Measurements from ENCODE around the gene AKAP13. TPM values are rescaled to one million over a fixed set of nuclear protein-coding genes. Genes with fewer than 3 reads are reported as not detected.
A peak's percentile ranks its signal among the peaks of the same experiment; 100 is the strongest.

The AKAP13 gene
- total RNA-seq, 1 donor from 2014 or later: 284 TPM

DNA sequence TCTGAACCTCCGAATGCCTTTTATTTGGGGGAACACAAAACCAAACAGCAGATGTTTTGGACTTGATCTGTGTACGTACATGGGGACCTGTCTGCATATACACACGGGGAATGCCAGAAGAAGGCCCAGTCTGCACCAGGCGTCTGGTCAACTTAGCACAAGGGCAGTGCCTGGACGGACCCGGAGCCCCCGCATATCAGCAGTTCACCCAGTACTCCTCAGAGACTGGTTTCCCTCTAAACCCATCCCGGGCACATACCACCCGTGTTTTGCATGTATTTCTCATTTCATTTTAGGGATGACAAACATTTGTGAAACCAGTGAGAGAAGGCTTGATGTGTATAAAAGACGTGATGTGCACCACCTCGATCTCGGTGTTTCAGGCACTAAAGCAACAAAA, 364.6 kb downstream of the AKAP13 start:
- intact Hi-C loops (cut with micrococcal nuclease): no loop called here
- DNase-seq (no peak), ATAC-seq (no peak)

DNA sequence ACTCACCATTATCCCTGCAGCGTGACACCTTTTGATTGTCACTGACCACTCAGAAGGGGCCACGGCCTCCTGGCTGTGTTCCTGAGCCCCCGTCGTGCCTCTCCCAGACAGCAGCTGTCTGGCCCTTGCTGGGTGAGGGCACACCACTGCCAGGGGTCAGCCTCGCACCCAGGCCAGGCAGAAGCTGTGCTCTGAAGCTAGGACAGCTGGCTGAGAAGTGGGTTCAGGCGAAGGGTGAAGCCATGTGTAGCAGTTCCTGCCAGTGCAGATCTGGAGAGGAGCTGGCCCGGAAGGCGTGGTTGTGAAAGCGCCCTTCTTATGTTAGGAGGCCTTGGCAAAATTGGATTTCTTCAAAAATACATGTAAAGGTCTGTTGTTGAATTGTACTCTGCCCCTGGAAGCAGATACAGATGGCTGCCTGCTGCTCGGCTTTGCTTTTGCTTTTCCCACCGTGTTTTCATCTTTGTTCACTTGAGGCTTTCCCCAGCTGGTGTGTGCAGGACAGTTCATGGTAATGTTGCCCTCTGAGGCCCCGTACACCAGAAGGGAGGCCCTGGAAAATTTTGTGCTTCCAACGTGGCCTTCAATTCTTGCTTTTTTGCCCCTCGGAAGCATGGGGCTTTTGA, 365.2 kb downstream of the AKAP13 start:
- ATAC-seq (no peak), DNase-seq (no peak)
- intact Hi-C loops (cut with micrococcal nuclease): no loop called here

DNA sequence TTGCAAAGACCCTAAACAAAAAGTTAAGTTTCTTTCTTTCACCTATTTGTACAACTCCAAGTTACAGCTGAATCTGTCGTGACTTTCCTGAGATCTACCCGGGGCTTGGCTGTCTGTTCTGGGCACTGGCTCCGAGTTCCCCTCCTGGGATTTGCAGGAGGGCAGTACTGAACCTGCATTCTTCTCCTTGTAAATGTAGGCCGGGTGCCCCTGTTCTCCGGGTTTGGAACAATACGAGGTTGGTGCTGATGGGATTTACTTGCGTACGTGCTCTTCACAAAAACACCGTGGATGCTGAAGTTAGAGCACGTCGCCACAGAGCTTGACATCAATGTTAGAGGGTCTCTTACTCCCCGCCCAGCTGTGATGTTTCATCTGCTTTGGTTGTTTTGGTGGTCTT, 366.2 kb downstream of the AKAP13 start:
- DNase-seq (no peak), ATAC-seq (no peak)
- intact Hi-C loops (cut with micrococcal nuclease): no loop called here

DNA sequence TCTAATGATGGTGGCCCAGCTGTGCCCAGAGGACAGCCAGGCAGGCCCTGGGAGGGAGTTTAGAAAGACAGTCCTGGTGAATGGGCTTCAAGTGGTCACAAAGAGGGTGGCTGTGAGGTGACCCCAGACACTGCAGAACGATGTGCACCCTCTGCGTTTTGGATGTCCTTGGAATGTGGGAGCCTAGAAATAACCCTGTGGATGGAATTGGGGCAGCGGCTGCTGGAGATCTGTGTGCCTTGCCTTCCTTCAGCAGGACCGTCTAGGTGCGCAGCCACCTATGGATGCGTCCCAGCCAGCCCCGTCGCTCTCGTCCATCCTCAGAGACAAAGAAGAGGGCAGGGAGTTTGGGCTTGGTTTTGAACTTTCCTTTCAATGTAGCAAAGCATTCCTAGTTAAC, 367.8 kb downstream of the AKAP13 start:
- intact Hi-C loops (cut with micrococcal nuclease): no loop called here
- no peak for DNase-seq
- ATAC-seq: no peak

DNA sequence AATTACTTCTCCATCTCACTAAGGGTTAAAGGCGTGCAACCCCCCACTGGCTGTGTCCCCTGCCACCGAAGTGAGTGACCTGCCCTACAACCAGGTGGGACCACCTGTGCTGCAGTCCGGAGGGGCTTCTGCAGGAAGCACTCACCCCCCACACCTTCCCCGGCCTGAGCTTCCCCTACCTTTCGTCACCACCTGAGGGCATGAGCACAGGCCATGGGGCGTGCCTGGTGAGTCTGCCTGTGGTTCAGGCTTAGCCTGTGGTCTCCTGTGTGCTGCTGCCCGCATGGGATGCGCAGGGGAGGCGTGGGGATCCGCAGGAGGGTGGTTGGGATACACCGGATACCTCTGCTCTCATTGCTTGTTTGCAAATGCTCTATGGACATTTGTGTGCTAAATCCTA, 368.3 kb downstream of the AKAP13 start:
- intact Hi-C loops (cut with micrococcal nuclease): no loop called here
- ATAC-seq: no peak
- DNase-seq: no peak

DNA sequence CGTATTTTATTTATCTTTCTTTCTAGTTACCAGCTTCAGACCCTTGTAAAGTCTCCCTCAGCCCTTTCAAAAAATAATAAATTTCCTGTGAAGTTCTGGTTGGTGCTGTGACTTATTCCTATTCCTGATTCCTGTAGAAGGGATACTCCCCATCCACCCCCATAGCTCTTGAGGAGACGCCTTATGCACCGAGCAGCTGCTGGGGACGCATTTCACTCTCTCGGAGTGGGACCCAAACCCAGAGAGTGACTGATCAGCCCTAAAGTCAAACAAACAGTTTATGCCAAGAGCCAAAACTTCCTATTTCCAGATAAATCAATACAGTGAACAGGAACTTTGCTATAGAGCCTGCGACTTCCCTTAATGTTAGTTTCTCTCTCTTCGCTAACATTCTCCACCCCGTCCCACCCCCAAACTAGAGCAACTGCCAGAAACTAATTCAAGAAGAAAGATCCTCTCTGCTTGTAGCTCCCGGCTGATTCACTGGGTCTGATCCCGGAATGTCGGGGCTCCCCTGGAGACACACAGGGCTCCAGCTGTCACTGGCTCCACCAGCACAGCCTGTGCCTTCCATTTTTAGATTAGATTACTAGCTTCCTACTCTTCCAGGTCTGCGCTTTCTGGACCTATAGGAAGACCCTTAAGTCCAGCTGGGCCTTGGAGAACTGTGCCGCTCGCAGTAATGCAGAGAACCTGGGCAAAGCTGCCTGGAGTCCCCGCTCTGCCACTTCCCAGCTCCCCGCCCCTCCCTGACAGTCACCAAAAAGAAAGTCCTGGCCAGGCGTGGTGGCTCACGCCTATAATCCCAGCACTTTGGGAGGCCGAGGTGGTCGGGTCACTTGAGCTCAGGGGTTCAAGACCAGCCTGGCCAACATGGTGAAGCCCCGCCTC, 369.1 kb downstream of the AKAP13 start:
- ATAC-seq (peak; percentile 63), DNase-seq (peak; percentile 73)
- intact Hi-C loops (cut with micrococcal nuclease): no loop called here

DNA sequence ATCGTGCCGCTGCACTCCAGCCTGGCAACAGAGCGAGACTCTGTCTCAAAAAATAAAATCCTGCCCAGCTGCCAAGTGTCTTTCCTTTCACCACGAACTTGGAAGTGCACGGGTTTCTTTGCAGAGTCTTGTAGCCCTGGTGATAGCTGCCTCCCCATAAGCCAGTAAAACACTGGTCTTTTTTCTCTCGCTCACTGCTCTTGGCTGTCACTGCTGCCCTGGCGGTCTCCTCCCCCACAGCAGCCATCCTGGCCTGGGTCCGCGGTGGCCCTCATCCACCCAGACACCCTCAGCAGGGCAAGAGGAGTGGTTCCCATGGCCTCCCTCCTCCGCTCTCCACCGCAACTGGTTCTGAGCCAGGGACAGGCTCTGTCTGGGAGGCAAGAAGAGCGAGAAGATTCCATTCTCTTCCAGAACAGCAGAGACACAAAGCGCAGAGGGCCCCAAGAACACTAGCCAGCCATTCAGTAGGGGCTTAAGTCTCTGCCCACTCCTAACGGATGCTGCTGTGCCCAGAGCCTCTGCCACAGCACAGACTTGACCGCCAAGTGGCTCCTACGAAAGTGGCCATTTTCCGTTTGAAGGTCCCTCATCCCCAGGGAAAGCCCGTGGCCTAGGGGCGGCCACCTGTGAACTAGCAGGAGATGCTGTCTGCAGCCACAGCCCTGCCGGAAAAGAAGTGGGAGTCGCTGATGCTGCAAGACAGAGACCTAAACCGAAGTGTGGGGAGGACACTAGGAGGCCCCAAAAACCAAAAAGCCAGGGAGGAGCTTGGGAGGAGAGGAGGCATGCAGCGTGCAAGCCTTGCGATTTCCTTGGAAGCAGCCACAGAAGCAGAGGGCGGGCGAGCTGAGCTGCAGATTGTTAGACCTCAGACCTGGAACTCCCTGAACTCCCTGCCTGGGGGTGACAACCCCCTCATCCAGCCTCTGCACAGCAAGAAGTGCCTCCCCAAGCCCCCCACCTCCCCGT, 370.2 kb downstream of the AKAP13 start:
- DNase-seq (peak; percentile 86), ATAC-seq (peak; percentile 72)
- intact Hi-C loops (cut with micrococcal nuclease): no loop called here

DNA sequence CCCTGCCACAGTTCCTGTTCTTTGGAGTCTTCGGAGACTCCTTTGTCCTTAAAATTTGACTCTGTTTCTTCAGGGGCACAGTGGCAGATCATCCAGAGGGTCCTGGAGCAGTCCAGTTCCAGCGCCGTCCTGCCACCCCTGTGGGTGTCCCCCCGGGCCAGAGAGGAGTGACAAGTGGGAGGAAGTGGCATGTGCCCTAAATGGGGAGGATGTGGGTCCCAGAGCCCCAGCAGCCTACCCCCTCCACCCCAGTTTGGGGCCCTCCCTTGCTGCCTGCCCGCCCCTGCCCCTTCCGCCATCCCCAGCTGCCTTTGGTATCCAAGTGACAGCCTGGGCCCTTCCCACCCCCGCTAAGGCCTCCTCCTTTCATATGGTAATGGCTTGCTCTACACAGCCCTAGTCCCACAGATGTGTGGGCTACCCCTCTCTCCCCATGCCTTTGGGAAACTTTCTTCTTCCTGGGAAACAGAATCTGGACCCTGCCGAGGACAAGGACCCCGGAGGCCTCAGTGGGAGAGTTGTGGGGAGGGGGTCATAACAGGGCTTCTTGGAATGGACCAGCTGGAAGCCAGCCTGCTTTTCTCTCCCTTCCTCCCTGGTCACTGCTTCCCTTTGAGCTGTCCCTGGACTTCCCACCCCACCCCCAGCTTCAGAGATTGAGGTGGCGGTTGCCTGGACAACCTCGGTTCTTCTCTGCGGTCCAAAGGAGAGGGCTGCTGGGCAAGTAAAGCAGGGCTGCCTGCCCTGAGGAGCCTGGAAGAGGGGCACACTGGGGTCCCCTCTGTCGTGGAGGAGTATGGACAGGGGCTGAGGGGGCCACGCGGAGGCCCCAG, 371.1 kb downstream of the AKAP13 start:
- ATAC-seq: peak; percentile 2
- DNase-seq: no peak
- intact Hi-C loops (cut with micrococcal nuclease): no loop called here

DNA sequence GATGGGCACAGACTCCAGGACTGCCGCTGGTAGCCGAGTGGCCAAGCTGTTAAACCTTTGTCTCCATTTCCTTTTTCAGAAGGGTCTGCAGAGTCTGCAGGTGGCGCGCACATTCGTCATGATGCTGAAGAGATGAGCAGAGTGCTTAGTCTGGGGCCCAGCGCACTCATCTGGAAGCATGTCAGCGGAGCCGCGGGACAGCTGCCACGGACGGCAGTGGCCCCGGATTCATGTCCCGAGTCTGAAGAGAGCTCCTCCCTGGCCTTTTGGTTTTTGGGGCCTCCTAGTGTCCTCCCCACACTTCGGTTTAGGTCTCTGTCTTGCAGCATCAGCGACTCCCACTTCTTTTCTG, 371.7 kb downstream of the AKAP13 start:
- DNase-seq (no peak), ATAC-seq (no peak)
- intact Hi-C loops (cut with micrococcal nuclease): no loop called here

DNA sequence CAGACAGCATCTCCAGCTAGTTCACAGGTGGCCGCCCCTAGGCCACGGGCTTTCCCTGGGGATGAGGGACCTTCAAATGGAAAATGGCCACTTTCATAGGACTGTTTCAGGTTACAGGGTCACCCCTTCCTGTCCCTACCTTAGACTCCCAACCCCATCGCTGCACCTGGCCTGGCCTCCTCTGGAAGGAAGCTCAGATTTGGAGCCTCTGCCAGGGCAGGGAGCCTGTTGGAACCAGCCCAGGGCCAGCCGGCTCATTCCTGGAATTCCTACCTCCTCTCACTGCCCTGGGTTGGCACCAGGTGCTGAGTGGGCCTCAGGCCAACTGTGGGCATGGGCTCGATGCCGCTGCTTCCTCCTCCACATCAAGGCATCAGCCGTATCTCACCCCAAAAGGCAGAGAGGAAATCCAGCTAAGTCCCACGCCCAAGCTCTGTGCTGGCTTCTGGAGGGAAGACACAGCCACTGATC, 372.1 kb downstream of the AKAP13 start:
- no peak for ATAC-seq
- intact Hi-C loops (cut with micrococcal nuclease): no loop called here
- DNase-seq: peak; percentile 71

DNA sequence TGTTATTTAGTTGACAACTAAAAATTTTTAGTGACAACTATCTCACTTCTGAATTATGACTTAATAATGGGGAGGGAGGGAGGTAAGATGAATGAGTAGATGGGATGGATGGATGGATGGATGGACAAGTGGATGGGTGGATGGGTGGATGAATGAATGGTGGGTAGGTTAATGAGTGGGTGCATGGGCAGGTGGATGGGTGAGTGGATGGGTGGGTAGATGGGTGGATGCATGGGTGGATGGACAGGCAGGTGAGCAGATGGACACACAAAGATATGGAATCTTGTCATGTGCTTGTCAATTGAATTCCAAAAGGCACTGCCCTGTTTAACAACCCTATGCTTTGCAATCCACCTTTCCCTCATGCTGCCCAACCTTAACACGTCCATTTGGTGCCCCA, 372.9 kb downstream of the AKAP13 start:
- DNase-seq: no peak
- intact Hi-C loops (cut with micrococcal nuclease): no loop called here
- no peak for ATAC-seq

DNA sequence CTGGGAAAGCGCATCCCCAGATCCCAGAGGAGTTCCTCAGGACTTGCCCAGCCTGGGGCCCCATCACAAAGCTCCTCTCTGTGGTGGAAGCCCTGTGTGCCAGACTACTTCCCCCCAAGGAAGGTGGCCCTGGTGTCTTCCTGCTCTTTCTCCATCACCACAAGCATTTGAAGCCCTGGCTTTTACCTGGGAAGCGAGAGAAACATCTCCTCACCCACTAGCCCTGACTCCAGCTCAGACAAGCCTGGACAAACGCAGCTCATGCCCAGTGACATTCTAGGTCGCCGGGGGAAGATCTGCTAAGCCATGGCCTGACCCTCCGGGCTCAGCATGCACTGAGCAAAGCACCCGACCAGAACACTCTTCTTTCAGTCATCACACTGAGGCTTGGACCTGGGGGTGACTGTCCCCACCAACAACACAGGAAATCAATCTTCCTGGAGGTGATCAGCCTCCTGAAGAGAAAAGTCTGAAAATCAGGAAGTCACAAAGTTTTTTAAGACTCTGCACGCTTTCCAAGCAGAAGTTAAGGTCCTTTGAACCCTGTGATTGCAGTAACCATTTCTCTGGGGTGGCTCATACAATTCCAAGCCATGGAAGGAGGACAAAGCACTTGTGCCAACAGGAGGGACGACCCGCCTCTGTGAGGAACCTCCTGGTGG, 373.5 kb downstream of the AKAP13 start:
- DNase-seq (no peak), ATAC-seq (no peak)
- intact Hi-C loops (cut with micrococcal nuclease): no loop called here

DNA sequence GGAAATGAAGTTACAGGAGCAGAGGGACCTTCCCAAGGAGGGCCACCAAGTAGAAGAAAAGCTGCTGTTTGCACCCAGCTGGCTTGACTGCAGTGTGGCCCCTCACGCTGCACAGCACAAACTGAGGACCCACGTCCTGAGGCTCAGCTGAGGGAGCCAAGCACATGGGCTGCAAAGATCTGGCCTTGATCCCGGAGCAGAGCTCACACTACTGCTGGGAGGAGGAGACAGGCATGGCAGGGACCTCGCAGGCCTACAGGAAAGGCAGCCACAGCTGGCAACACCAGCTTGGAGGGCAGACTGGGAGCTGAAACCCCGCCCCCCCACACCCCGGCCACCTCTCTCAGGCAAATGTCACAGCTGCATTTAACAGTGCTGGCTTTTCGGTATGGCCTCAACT, 374.6 kb downstream of the AKAP13 start:
- peak; percentile 74 for DNase-seq
- intact Hi-C loops (cut with micrococcal nuclease): no loop called here

DNA sequence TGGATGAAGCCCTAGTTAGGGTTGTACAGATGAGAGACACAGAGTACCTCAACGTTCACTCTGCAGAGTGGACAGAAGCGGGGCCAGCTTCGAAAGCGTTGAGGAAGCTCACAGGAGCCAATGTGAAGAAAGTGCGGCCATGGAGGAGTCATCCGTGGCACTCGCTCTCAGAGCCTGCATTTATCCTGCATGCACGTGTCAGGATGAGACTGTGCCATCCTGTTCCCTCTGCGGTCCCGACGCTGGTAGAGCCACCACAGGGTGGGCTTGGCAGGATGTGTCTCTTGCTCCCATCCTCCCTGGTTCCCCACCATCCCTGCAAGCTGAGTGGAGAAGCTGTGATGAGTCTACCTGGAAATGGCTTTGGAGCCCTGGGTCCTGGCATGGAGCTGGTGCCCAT, 375.1 kb downstream of the AKAP13 start:
- intact Hi-C loops (cut with micrococcal nuclease): no loop called here
- DNase-seq: no peak
- ATAC-seq: no peak

More for the DNA sequence above, 374.6 kb downstream of the AKAP13 start:
- ATAC-seq: peak; percentile 41

DNA sequence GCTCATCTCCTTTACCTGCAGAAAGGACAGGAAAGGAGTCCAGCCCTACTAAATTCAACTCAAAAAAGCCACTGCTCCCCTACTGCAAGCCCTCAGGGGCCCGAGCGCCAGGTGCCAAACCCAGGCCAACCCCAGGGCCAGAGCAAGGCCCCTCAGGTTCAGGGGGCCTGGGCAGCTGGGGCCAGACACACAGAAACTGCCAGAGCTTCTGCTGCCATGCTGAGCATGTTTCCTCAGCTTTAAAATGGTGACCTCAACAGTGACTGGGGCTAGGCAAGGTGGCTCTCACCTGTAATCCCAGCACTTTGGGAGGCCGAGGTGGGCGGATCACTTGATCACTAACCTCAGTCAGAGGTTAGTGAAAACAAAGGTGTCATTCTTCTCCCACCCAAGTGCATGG, 375.5 kb downstream of the AKAP13 start:
- ATAC-seq: no peak
- intact Hi-C loops (cut with micrococcal nuclease): no loop called here
- DNase-seq: no peak

DNA sequence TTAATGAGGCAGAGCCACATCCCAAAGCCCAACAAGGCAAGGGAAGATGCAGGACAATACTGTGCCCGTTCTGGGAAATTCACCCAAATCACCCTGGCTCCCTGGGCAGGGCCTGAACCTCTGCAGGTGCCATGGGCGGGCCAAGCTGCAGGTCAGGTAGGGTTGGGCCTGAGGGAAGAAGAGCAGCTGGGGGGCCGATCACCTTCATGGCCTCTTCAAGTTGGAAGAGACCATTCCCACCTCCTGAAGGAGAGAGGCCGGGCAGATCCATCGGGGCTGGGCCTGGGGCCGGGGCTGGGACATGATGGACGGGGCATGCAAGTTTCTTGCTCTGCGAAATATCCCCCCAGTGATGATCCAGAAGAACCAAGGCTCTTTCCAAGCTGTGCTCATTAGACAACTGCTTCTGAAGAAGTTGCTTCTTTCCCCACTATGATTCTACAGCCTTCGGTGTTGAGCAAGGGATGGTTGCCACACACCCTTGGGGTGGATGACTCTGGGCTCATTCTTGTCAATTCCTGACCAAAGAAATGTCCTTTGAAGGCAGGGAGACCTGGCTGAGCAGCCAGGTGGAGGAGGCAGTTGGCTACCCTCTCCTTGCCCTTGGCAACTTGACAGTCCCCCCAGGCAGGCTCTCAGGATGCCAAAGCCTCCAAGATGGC, 376.1 kb downstream of the AKAP13 start:
- intact Hi-C loops (cut with micrococcal nuclease): no loop called here
- ATAC-seq (no peak), DNase-seq (no peak)

DNA sequence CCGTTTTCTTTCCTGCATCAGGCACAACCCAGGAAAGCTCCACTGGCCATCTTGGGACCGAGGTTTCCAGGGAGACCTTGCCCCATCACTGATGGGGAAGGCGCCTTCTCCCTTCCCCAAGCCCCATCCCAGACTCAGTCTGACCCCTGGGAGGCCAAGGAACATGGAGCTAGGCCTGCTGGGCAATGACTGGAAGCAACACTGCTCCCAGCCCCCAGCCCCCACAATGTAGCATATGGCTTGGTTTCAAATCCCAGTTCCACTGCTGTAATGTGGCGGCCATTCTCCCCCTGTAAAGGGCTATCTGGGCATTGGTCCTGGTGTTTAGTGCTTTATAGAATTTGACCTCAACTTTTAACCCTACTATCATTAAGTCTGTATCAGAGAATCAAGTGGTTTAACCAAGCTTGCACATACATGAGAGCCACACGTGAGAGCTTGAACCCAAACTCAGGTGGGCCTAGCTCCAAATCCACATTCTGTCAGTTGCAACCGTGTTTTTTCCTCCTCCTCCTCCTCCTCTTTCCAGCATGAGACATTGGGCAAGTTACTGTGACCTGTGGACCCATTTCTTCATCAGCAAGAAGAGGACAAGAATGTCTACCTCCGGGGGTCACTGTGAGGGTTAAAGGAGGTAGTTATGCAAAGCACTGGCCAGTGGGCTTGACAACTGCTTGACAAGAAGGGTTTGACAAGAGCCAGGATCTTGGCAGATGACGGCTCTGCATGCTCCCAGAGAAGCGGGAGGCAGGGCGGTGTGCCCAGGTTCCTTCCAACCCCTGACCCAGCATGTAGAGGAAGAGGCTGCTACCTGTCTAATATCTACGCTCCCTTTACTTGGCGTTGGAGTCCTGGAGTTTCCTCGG, 376.9 kb downstream of the AKAP13 start:
- peak; percentile 57 for ATAC-seq
- DNase-seq: peak; percentile 76
- intact Hi-C loops (cut with micrococcal nuclease): no loop called here

All from left ventricle myocardium superior (tissue), 1 donor.